ENCODE data around the gene ARHGEF19.
"Not testable (repeated sequence)": the region's sequence is repeated elsewhere in the genome, so short reads cannot be mapped to it uniquely, and the experiment has no call there.

ARHGEF19 gene

DNA sequence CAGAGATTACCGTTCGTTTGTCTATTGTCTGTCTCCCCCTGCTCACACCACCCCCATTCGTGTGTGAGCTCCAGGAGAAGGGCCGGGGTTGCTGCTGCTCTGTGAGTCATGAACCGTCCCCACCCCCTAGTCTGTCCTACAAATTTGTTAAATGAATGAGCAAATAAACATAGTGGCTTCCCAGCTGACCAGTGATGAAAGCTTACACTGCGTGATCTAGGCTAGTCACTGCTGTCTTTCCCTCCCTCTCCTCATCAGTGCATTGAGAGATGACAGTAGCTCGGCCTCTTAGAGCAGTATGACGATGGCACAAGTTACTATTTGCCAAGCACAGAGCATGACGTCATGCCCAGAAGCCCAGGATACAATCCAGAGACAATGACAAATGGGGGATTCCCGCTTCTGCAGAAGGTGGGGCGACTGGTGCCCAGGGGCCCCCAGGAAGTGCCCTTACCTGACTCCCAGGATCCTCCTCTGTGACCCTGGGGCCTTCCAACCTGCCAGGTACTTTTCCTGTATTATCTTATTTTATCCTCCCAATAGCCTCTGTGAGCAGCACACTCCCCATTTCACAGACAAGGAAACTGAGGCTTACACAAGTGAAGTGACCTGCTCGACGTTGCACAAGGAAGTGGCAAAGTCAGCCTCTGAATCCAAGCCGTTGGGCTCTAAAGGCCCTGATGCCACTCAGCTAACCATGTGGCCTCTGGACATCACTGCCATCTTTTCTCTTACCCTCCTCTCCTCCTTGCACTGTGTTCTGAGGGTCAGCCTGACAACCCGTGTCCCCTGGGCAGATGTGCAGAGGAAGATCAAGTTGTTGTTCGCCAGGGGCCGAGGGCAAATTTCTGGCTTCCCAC is 48.0 kb downstream of the ARHGEF19 start:
- DNase-seq, result peak in 3 of 4 experiments; percentile 21 to 58 (median 36)

DNA sequence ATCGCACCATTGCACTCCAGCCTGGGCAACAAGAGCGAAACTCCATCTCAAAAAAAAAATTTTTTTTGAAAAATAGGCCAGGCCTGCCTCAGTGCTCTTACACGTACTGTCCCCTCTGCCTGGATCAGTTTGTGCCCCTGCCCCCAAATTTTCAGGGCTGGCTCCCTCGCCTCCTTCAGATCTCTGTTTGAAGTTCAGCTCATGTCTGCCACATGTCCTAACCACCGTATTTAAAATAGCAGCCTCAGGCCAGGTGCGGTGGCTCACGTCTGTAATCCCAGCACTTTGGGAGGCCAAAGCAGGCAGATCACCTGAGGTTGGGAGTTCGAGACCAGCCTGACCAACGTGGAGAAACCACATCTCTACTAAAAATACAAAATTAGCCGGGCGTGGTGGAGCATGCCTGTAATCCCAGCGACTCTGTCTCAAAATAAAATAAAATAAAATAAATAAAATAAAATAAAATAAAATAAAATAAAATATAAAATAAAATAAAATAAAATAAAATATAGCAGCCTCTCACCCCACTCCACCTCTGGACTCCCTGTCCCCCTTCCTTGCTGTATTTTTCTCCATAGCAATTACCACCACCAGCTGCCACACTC is 48.7 kb downstream of the ARHGEF19 start:
- DNase-seq, result not testable (repeated sequence)

- DNase-seq, result no peak
These were observed 50.2 kb downstream of the ARHGEF19 start for GRCh38 chr1:16162163-16162822.

GRCh38 chr1:16161717-16162116 is 50.7 kb downstream of the ARHGEF19 start:
- DNase-seq, result no peak

DNA sequence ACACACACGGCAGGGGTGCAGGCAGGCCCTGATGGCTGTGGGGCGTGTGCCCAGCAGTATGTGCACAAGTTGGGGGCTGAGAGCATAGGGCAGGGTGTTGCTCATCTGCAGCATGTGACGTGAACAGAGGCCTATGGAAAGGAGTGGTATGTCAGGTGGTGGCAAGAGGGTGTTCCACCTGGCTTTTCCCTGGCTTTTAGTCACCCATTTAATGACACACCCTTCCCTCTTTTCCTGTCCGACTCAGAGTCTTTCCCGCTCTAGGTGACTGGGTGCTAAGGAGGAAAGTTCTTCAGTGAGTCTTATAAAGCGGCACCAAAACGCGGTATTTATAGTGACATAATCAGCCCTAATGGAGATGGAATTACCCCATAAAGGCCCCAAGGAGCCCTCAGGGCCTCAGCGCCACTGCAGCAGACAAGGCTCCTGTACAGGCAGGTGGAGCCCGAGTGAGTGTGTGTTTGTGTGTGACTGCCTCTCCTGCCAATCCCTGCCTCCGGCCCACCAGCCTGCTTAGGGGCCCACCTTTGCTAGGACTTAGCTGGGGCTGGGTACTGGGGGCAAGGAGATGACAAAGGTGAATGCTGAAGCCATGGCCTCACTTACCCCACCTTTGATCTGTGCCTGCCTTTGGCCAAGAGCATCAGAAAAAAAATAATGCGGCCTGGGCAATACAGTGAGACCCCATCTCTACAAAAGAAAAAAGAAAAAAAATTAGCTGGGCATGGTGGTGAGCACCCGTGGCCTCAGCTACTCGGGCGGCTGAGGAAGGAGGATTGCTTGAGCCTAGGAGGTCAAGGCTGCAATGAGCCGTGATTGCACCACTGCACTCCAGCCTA is 53.2 kb downstream of the ARHGEF19 start:
- DNase-seq, result no peak

DNA sequence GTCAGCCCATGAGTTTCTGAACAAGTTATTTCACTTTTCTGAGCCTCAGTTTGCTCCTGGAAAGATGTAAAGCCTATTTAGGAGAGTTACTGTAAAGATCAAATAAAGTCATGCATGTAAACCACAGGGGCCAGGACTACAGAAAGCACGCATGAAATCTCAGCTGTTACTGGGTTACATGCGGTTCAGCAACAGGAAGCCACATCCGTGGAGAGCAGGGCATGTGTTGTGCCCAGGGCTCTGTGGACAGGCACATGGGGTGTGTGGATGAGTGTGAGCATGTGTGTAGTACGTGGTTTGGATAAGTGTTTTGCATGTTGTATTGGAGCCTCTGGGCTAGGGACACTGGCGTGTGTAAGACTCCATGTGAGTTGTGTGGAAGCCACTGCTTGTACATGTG is 54.4 kb downstream of the ARHGEF19 start:
- DNase-seq, result no peak

DNA sequence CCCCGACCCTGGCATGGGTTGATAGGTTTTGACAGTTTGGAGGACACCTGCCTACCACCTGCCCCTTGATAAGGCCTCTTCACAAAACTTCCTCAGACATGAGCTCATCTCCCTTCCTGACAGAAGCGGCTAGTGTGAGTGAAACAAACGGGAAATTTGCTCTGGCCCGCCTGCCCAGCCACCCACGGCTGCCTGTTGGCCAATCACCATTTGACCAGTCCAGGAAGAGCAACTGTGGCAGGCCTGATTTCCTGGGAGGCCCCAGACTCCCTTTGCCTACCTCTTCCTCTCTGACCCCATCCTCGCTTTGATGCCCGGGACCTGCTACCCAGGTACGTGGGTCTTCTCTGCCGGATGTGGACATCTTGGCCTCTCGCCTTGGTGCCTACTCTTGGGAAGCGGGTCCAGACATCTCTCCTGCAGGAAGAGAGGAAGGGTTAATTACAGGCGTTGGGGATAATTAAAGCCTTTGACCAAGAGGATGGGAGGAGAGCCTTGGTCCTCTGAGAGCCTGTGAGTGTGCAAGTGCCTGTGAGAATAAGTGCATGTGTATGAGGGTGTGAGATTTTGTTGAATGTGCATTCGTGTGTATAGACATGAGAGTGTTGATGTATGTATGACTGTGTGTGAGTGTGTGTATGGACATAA is 55.5 kb downstream of the ARHGEF19 start:
- DNase-seq, result peak; percentile 40 to 79 (median 68)

DNA sequence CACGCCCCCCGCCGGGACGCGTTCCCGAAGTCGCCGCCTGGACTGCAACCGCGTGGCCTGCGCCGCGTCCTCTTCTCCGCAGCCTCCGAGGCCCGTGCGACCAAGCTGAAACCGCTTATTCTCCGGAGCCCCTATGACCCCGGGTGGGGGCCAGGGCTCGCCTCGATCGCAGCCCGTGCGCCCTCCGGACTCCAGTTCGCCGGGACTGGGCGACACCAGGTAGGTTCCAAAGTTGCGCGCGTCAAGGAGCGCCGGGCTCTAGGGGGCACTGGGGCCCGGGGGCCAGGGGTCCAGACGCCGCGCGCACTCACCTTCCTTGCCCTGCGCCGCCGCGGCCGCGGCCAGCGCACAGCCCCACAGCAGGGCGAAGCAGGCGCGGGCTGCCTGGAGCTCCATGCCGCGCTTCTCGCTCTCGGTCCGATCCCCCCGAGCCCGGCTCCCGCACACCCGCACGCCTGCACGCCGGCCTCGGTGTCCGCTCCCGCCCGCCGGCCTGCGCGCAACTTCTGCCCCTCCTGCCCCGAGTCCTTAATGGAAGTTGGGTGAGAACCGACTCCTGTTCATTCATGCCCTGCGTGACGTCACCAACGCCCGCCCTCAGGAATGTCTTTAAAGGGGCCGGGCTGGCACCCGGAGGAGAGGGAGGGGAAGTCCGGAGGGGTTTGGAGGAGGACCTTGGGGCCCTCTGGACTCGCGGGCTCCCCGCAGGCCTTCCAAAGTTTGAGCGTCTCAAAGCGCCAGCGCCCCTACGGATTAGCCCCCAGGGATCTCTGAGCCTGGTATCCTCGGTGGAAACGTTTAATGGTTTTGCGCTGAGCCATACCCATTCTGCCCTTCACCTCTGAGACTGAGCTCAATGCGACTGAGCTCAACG is 56.7 kb downstream of the ARHGEF19 start, which contains the start of gene EPHA2:
EPHA2 (minus strand) TSS at position 533 of the 874 bp plus-strand sequence; CDS start at position 396, 137 bp downstream.
- DNase-seq, result peak; percentile 46 to 71 (median 56)

DNA sequence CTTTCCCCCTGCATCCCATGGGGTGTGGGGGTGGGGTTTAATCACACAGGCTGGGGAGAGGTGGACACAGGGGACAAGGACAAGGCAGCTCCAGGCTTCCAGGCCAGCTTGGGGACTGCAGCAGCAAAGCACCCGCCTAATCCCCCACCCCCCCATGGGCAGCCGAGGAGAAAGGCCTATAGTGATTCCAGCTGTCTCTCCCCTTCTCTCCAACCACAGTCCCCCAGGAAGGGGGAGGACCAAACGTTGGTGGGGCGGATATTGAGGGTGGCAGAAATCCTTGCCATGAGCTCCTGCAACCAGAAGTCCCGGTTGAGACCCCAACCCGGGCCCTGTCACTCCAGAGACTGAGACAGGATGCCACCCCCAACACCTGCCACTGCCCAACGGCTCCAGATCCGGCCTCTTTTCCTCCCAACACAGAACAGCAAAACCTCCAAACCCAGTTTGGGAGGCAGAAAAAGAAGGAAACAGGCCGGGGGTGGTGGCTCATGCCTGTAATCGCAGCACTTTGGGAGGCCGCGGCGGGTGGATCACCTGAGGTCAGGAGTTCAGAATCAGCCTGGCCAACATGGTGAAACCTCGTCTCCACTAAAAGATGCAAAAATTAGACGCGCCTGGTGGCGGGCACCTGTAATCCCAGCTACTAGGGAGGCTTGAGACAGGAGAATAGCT is 58.3 kb downstream of the ARHGEF19 start:
- no peak for DNase-seq

DNA sequence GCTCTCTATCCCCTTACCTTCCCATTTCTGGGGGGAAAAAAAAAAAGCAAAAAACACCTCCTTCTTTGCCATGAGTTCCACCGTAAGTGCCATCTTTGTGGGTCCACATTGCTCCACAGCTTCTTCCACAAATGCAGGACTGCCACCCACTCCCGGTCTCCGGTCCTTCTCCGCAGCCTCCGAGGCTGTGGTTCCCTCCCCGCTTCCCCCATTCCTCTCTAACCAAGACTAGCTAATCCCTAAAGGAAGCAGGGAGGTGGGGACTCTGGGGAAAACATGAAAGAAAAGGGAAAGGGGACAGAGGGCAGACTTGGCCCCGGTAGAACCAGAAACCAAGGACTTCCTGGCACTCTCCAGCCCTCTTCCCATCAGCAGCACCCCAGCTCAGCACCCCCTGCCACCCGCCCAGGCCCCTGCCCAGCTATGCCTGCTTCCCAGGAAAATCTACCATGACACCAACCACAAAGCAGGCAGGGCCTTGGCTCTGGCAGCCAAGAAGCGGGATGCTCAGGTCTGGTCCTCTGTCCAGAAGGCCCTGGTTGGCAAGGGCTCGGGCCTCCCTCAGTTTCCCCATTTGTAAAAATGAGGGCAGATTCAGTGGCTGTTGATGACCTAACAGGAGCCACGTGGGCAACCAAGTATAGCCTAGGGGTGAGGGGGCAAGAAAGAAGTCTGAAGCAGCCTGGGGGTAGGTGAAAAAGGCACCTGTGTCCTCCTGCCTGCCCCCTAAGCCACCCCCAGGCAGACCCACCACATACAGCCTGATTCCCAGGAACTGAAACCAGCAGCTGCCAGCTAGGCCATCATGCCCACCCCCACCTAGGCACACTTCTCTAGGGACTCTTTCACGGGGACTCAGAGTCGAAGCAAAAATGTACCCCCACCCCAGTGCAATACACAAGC is 59.1 kb downstream of the ARHGEF19 start:
- no peak for DNase-seq

DNA sequence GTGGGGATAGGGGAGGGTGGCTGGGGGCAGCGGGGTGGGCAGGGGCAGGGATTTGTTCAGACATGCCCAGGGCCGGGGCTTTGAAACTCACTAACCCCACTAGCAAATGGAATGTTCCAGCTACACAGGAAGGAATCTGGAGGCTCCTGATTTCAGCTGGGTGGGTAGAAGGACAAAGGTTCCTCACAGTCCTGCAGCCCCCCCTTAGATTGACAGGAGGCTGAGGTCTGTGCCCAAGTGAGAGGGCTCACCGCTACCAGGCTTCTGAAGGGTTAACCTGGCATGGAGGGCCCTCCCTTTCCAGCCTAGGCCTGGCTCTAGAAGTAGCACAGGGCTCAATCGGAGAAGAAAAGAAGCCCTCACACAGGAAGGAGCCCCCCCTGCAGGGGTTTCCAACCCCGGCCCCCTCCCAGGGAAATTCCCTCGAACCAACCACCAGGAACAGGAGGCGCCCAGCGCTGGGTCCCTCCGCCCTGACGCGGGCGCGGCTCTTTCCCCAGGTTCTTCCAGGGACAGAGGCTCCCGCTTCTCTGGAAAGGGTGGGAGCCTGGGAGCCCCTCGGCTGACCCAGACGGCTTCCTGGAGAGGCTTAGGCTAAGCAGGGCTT is 59.9 kb downstream of the ARHGEF19 start:
- no peak for DNase-seq

DNA sequence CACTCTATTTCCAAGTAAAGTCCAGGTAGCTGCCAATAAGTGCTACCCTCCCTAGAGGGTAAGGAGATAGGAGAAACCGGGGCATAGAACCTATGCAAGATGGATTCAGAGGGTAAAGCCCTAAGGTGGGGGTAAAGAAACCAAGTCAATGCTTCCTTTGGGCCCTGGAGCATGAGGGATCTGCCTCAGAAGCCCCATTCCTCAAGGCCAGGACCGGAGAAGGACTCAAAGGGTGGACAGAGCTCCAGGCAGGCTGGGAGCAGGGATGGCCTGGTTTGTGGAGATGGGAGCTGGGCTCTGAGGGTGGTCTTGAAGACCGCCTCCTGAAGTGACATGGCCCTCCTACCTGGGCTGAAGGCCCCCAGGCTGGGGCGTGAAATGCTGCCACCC is 60.5 kb downstream of the ARHGEF19 start:
- no peak for DNase-seq

- peak in 1 of 4 experiments; percentile 10 for DNase-seq
These were observed 61.1 kb downstream of the ARHGEF19 start for GRCh38 chr1:16151196-16151994.

DNA sequence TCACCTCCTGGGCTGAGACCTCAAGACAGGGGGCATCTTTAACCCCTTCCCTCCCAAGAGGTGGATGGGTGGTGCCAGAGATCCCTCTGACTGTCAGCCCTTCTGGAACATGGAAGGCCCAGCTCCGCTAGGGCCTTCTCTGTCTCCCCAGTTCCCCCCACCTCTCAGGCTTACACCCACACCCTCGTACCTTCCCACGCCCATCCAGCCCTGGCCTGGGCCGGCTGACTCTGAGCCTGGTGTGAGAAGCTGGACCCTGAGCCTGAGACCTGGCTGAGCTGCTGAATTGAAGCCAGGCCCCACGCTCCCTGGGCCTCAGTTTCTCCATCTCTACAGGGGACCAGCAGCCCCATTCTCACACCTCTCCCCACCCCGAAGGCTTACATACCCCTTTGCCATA is 61.9 kb downstream of the ARHGEF19 start:
- DNase-seq, result no peak

DNA sequence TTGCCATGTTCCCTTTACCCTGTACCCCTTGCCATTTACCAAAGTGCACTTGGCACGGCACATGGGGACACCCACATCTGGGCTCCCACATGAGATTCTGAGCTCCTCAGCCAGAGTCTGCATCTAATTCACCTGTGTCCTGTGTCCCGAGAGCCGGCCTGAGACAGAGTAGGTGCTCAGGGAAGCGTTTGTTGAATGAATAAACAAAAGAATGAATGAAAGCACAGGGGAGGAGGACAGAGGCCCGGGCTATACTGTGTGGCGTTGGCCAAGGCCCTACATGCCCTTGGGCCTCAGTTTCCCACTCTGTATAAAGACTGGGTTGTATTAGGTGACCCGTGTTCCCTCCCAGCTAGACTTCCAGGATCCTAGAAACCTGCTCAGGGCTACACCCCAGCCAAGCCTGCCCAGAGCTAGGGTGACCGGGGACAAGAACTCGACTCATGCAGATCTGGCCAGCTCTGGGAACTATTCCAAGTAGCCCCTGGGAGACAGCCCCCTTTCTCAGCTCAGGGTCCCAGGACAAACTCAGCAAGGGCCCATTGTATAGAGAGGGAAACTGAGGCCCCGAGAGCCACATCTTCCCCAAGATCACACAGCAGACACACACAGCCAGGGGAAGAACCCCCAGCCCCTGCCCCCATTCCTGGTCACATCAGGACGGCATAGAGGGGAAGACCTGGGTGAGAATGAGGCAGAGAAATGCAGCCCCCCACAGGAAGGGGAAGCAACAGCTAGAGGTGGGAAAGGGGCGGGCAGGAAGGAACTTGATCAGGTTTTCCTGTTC is 62.6 kb downstream of the ARHGEF19 start:
- DNase-seq, result no peak

DNA sequence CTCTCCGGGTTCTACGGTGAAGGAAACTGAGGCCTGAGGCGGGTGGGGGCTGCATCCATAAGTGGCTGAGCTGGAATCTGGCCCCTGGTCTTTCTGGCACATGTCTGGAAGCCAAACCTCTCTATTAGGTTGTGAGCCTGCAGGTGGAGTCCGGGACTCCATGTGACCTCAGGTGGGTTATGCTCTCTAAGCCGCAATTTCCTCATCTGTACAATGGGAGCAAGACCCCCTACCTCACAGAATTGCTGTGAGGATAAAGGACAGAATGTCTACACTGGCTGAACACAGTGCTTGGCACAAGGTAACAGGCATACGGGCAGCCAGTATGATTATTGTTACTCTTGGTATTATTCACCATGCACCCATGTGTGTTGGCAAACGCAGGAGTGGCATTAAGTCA is 63.3 kb downstream of the ARHGEF19 start:
- DNase-seq, result no peak
